ENCODE measurements around the gene SLC52A3. TPM values are rescaled to one million over a fixed set of nuclear protein-coding genes. Genes with fewer than 3 reads are reported as not detected.

Gene SLC52A3
- total and polyA plus RNA-seq, 8 donors, result 0.46 to 24.0 (median 1.9) TPM

DNA sequence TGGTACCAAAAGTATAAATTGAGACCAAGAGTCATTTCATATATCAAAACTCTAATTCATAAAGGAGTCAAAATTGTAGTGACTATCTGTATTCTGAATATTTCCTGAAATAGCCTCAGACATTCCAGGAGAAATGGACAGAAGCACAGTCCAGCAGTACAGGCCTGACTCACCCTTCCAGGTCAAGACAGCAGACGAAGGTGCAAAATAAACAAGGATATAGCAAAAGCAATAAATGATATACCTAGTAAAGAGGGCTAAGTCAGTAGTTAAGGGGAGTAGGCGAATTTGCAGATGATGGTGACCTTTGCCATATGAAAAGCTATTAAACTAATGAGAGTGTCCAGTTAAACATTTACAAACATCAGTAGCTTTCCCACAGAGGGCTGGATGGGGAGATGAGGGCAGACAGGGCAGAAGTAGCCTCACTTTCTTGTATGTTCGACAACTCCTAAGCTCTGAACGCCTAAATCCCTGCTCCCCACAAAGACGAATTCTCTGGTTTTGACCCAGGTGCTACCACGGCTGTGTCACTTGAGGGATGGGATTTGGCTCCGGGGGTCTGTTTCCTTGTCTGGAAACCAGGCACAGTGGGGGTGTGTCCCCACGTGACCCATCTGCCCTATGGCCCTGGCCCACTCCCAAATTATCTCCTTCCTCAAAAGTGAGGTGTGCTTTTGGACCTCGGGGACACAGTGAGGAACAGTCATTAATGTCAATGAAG lies 3.6 kb upstream of the SLC52A3 start:
- no peak overlapping the region for H3K27ac ChIP-seq
- TF ChIP-seq POLR2AphosphoS5 (IDR thresholded peaks at IDR 0.05) (no peak), POLR2A (IDR thresholded peaks at IDR 0.05) (no peak), EP300 (IDR thresholded peaks at IDR 0.05) (no peak)
- TF ChIP-seq, protein P1, sequence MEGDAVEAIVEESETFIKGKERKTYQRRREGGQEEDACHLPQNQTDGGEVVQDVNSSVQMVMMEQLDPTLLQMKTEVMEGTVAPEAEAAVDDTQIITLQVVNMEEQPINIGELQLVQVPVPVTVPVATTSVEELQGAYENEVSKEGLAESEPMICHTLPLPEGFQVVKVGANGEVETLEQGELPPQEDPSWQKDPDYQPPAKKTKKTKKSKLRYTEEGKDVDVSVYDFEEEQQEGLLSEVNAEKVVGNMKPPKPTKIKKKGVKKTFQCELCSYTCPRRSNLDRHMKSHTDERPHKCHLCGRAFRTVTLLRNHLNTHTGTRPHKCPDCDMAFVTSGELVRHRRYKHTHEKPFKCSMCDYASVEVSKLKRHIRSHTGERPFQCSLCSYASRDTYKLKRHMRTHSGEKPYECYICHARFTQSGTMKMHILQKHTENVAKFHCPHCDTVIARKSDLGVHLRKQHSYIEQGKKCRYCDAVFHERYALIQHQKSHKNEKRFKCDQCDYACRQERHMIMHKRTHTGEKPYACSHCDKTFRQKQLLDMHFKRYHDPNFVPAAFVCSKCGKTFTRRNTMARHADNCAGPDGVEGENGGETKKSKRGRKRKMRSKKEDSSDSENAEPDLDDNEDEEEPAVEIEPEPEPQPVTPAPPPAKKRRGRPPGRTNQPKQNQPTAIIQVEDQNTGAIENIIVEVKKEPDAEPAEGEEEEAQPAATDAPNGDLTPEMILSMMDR (IDR thresholded peaks at IDR 0.05), result no peak
- H3K36me3 ChIP-seq, result no peaks in the 10 kb centered on the region
- no peaks in the 10 kb centered on the region for H3K27me3 ChIP-seq
- intact Hi-C loops (cut with DNase I; ENCODE audit: low total_unique reads), result no loop called here
- DNase-seq, result no peak
- H3K9me3 ChIP-seq, result no peaks in the 10 kb centered on the region
- 48 to 75% (median 66%) methylated on average over 9 of the region's 9 CpGs for WGBS, 5 donors
- peaks cover 0 to 23% (median 11%) of the 10 kb centered on the region in 4 donors for H3K4me1 ChIP-seq
- no peak overlapping the region for H3K4me3 ChIP-seq

DNA sequence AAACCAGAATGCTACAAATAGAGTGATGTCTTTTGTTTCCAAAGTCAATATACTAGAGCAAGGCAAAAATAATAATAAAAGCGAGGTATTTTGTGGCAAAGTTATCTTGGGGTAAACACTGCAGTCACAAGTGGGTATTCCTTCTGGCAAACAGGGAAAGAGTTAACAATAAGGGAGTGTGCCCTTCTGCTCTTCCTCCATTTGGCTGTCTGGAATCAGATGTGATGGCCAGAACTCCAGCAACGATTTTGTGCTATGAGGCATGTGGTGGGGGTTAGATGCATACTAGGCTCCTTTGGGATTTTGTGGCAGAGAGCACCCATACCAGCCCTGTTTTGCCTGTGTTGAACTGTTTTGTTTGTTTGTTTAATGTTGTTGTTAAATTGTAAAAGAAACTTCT lies 2.4 kb upstream of the SLC52A3 start:
- Histone ChIP-seq H3K9me3 (no peaks in the 10 kb centered on the region), H3K4me3 (no peak overlapping the region), H3K36me3 (no peaks in the 10 kb centered on the region), H3K27ac (no peak overlapping the region), H3K27me3 (no peaks in the 10 kb centered on the region), H3K4me1 (peaks cover 0 to 15% (median 7%) of the 10 kb centered on the region in 4 donors)
- 83 to 94% (median 91%) methylated on average over 2 of the region's 2 CpGs for WGBS, 5 donors
- intact Hi-C loops (cut with DNase I; ENCODE audit: low total_unique reads), result no loop called here
- TF ChIP-seq POLR2AphosphoS5 (IDR thresholded peaks at IDR 0.05), result no peak
- TF ChIP-seq EP300 (IDR thresholded peaks at IDR 0.05), result no peak
- TF ChIP-seq, protein P1 (IDR thresholded peaks at IDR 0.05), result no peak
- TF ChIP-seq POLR2A (IDR thresholded peaks at IDR 0.05), result no peak
- no peak for DNase-seq

DNA sequence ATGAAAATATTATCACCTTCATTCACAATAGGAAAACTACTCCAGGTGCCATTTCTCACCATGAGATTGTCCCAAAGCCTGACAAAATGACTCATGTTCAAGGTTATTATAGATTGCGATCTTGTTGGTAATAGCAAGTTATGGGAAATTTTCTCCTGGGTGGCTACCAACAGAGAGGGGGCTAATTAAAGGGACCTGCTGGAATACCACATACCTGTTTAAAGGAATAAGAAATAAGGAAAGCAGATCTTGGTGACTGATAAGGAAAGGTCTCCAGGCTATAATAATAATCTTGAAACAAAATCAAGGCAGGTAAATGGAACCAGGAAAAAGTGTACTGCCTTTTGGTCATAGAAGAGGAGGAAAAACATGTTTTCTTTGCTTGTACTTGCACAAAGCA lies 1.4 kb downstream of the SLC52A3 start:
- intact Hi-C loops (cut with DNase I; ENCODE audit: low total_unique reads), result no loop called here

DNA sequence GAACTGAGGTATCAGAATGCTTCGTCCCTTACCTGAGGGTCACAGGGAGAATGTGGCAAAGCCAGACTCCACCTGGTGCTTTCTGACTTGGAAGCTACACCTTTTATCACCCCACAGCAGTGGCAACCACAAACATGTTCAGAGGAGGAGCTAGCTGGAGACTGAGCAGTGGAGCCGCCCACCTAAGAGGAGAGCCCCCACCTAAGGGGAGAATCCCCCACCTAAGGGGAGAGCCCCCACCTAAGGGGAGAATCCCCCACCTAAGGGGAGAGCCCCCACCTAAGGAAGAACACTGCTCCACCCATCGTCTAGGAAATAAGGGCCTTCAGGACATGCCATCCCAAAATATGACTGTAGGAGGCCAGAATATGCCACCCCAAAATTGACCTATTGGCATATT lies 4.0 kb downstream of the SLC52A3 start:
- Histone ChIP-seq H3K27ac (no peak overlapping the region), H3K4me1 (peaks cover 0 to 6% (median 3%) of the 10 kb centered on the region in 4 donors), H3K9me3 (no peaks in the 10 kb centered on the region), H3K27me3 (peaks cover 0 to 26% (median 0%) of the 10 kb centered on the region in 3 donors), H3K4me3 (no peak overlapping the region), H3K36me3 (peaks cover 0 to 45% (median 16%) of the 10 kb centered on the region in 4 donors)
- intact Hi-C loops (cut with DNase I; ENCODE audit: low total_unique reads), result no loop called here
- WGBS, 5 donors, result 71 to 78% (median 74%) methylated on average over 3 of the region's 3 CpGs
- no peak for DNase-seq
- no peak for TF ChIP-seq POLR2A (IDR thresholded peaks at IDR 0.05)
- TF ChIP-seq, protein P1 (IDR thresholded peaks at IDR 0.05), result no peak
- no peak for TF ChIP-seq EP300 (IDR thresholded peaks at IDR 0.05)
- no peak for TF ChIP-seq POLR2AphosphoS5 (IDR thresholded peaks at IDR 0.05)

More for the DNA sequence above, 1.4 kb downstream of the SLC52A3 start:
- no peaks in the 10 kb centered on the region for H3K9me3 ChIP-seq
- no peak overlapping the region for H3K27ac ChIP-seq
- DNase-seq, result no peak
- peak overlapping the region in 1 of 4 donors; percentile 40 for H3K4me3 ChIP-seq
- TF ChIP-seq POLR2A (IDR thresholded peaks at IDR 0.05) (no peak), POLR2AphosphoS5 (IDR thresholded peaks at IDR 0.05) (no peak), EP300 (IDR thresholded peaks at IDR 0.05) (no peak)
- TF ChIP-seq, protein P1 (IDR thresholded peaks at IDR 0.05), result no peak
- peaks cover 0 to 11% (median 5%) of the 10 kb centered on the region in 4 donors for H3K4me1 ChIP-seq
- WGBS, 5 donors, result 46 to 97% (median 93%) methylated on average over 1 of the region's 1 CpG
- peaks cover 0 to 31% (median 12%) of the 10 kb centered on the region in 4 donors for H3K36me3 ChIP-seq
- peaks cover 0 to 3% (median 0%) of the 10 kb centered on the region in 3 donors for H3K27me3 ChIP-seq

All from stomach (tissue), 9 donors.